ENCODE data around the gene C15orf62. TPM values are rescaled to one million over a fixed set of nuclear protein-coding genes. Genes with fewer than 3 reads are reported as not detected.

Gene C15orf62
- total RNA-seq, 1 donor from 2014 or later, result 0.44 TPM

GRCh38 chr15:40770147-40770721 lies 454 bp downstream of the C15orf62 start:
- H3K36me3 Mint-ChIP-seq (ENCODE audit: low read depth), result no peaks in the 10 kb centered on the region
- DNase-seq (ENCODE audit: low read depth, low spot score), result no peak
- no peak overlapping the region for H3K4me3 Mint-ChIP-seq
- peaks cover 10% of the 10 kb centered on the region for H3K27me3 Mint-ChIP-seq (ENCODE audit: low read depth)
- TF ChIP-seq CTCF (conservative IDR thresholded peaks at IDR 0.05), result no peak
- no peak overlapping the region for H3K27ac Mint-ChIP-seq (ENCODE audit: unreplicated experiment)
- peaks cover 4% of the 10 kb centered on the region for H3K4me1 Mint-ChIP-seq
- H3K9me3 Mint-ChIP-seq, result no peaks in the 10 kb centered on the region

GRCh38 chr15:40771242-40771641 lies 1.5 kb downstream of the C15orf62 start:
- H3K27ac Mint-ChIP-seq (ENCODE audit: unreplicated experiment), result no peak overlapping the region
- H3K9me3 Mint-ChIP-seq, result no peaks in the 10 kb centered on the region
- no peaks in the 10 kb centered on the region for H3K36me3 Mint-ChIP-seq (ENCODE audit: low read depth)
- DNase-seq (ENCODE audit: low read depth, low spot score), result no peak
- H3K4me1 Mint-ChIP-seq, result no peaks in the 10 kb centered on the region
- H3K27me3 Mint-ChIP-seq (ENCODE audit: low read depth), result peaks cover 1% of the 10 kb centered on the region
- no peak overlapping the region for H3K4me3 Mint-ChIP-seq
- no peak for TF ChIP-seq CTCF (conservative IDR thresholded peaks at IDR 0.05)

GRCh38 chr15:40772014-40772413 lies 2.2 kb downstream of the C15orf62 start:
- no peak for TF ChIP-seq CTCF (conservative IDR thresholded peaks at IDR 0.05)
- Mint-ChIP-seq H3K4me3 (no peak overlapping the region), H3K27ac (ENCODE audit: unreplicated experiment) (no peak overlapping the region), H3K4me1 (no peaks in the 10 kb centered on the region), H3K27me3 (ENCODE audit: low read depth) (no peaks in the 10 kb centered on the region), H3K9me3 (no peaks in the 10 kb centered on the region), H3K36me3 (ENCODE audit: low read depth) (no peaks in the 10 kb centered on the region)
- DNase-seq (ENCODE audit: low read depth, low spot score), result no peak

GRCh38 chr15:40773496-40773895 lies 3.7 kb downstream of the C15orf62 start:
- Mint-ChIP-seq H3K27ac (ENCODE audit: unreplicated experiment) (no peak overlapping the region), H3K4me3 (no peak overlapping the region), H3K36me3 (ENCODE audit: low read depth) (no peaks in the 10 kb centered on the region), H3K27me3 (ENCODE audit: low read depth) (no peaks in the 10 kb centered on the region), H3K4me1 (no peaks in the 10 kb centered on the region), H3K9me3 (no peaks in the 10 kb centered on the region)
- DNase-seq (ENCODE audit: low read depth, low spot score), result no peak
- TF ChIP-seq CTCF (conservative IDR thresholded peaks at IDR 0.05), result no peak

- DNase-seq (ENCODE audit: low read depth, low spot score), result no peak
- Mint-ChIP-seq H3K4me3 (no peak overlapping the region), H3K36me3 (ENCODE audit: low read depth) (no peaks in the 10 kb centered on the region), H3K4me1 (no peaks in the 10 kb centered on the region), H3K9me3 (no peaks in the 10 kb centered on the region), H3K27me3 (ENCODE audit: low read depth) (no peaks in the 10 kb centered on the region), H3K27ac (ENCODE audit: unreplicated experiment) (no peak overlapping the region)
- TF ChIP-seq CTCF (conservative IDR thresholded peaks at IDR 0.05), result no peak
Measured at GRCh38 chr15:40773902-40774301, 4.1 kb downstream of the C15orf62 start.

All from neural crest cell (in vitro differentiated cells).